ENCODE data around the gene ZNF888. TPM values are rescaled to one million over a fixed set of nuclear protein-coding genes. Genes with fewer than 3 reads are reported as not detected.
"Not testable (repeated sequence)": the region's sequence is repeated elsewhere in the genome, so short reads cannot be mapped to it uniquely, and the experiment has no call there.

Gene ZNF888
- total and polyA plus RNA-seq, 2 donors (not counting 1 experiment from before 2014, with no cell fraction given) = 2.7 to 15.6 TPM

DNA sequence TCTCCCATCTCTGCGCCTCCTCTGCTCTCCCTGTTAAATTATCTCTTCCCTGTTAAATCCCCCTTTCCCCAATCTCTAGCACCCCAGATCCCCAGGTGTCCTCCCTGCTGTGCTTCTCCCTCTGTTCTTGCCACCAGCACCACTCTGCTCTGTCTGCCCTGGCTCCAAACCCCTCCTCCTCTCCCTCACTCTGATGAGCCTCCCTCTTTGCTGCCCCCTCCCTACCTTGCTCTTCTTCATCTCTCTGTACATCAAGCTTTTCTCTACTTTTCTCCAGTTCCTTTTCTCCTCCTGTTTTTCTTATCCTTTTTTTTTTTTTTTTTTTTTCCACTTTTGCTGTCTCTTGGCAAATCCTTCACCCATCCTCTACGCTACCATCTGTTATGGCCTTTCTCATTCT, 18.3 kb upstream of the ZNF888 start:
- WGBS (ENCODE audit: insufficient coverage) = 94% methylated on average over 1 of the region's 2 CpGs
- H3K9me3 Mint-ChIP-seq (ENCODE audit: insufficient read depth); H3K36me3 ChIP-seq (replicated peaks in 1 of 2; ENCODE audit: control extremely low read depth in 1 of 2, control insufficient read depth in 1 of 2, extremely low read depth in 1 of 2, insufficient read depth in 2 of 2, low read length in 1 of 2); H3K27me3 Mint-ChIP-seq; H3K27me3 ChIP-seq (replicated peaks in 1 of 4; ENCODE audit: control extremely low read depth in 1 of 4, control insufficient read depth in 3 of 4, insufficient read depth in 4 of 4, low read length in 3 of 4); CTCF ChIA-PET; ATAC-seq (ENCODE audit: low read depth); DNase-seq; POLR2A ChIA-PET; H4K20me1 ChIP-seq (ENCODE audit: control insufficient read depth, insufficient read depth, low read length, poor library complexity, severe bottlenecking): not testable (repeated sequence)
- H3K4me3 ChIP-seq (ENCODE audit: control extremely low read depth in 1 of 5, extremely low read depth in 1 of 5, insufficient read depth in 1 of 5, low read depth in 2 of 5, low read length in 4 of 5) = peak overlapping the region; percentile 64 to 97 (median 88)
- H3K27ac Mint-ChIP-seq = peak overlapping the region; percentile 86
- peaks cover 0 to 44% (median 6%) of the 10 kb centered on the region in 3 donors for H3K9me3 ChIP-seq (ENCODE audit: control extremely low read depth in 1 of 3, control insufficient read depth in 2 of 3, insufficient read depth in 1 of 3, low read length in 2 of 3)
- peak overlapping the region; percentile 86 for H3K4me2 ChIP-seq (replicated peaks; ENCODE audit: low read depth, low read length, poor library complexity, severe bottlenecking)
- H2AFZ ChIP-seq (ENCODE audit: insufficient read depth, low read depth, low read length, poor library complexity, severe bottlenecking) = peak overlapping the region; percentile 89
- H3K4me1 ChIP-seq (ENCODE audit: control insufficient read depth in 2 of 2, insufficient read depth in 2 of 2, low read length in 2 of 2) = peaks cover 6 to 20% of the 10 kb centered on the region in 2 donors
- H3K27ac ChIP-seq (ENCODE audit: low read length in 2 of 2) = peak overlapping the region in 1 of 2 donors; percentile 90
- H3K9ac ChIP-seq (ENCODE audit: low read length) = peak overlapping the region; percentile 99
- peak overlapping the region; percentile 92 for H3K4me3 Mint-ChIP-seq
- intact Hi-C loops (cut with micrococcal nuclease) = loop anchor here (5.0 to 10.0 kb wide), 2 partner anchors 414 to 423 kb away; partner anchors contain the start of genes ZNF525 and ZNF808
- H3K4me1 Mint-ChIP-seq = peaks cover 37% of the 10 kb centered on the region
- peaks cover 35% of the 10 kb centered on the region for H3K79me2 ChIP-seq (ENCODE audit: control insufficient read depth, insufficient read depth, low read length)

DNA sequence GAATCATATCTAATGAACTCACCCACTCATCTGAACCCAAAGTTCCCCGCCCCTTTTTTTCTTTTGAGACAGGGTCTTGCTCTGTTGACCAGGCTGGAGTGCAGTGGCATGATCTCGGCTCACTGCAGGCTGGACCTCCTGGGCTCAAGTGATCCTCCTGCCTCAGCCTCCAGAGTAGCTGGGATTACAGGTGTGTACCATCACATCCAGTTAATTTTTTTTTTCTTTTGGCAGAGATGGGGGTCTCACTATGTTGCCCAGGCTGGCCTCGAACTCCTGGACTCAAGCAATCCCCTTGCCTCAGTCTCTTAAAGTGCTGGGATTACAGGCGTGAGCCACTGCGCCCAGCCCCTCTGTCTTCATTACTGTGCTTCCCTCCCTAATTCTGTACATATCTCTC, 17.7 kb upstream of the ZNF888 start:
- H3K9ac ChIP-seq (ENCODE audit: low read length) = not testable (repeated sequence)

More for the DNA sequence above, 17.7 kb upstream of the ZNF888 start:
- WGBS (ENCODE audit: insufficient coverage) = 93% methylated on average over 5 of the region's 5 CpGs
- CTCF ChIA-PET; H3K4me2 ChIP-seq (replicated peaks; ENCODE audit: low read depth, low read length, poor library complexity, severe bottlenecking); H3K4me3 ChIP-seq (ENCODE audit: control extremely low read depth in 1 of 5, extremely low read depth in 1 of 5, insufficient read depth in 1 of 5, low read depth in 2 of 5, low read length in 4 of 5); H3K27me3 ChIP-seq (replicated peaks in 1 of 4; ENCODE audit: control extremely low read depth in 1 of 4, control insufficient read depth in 3 of 4, insufficient read depth in 4 of 4, low read length in 3 of 4); H2AFZ ChIP-seq (ENCODE audit: insufficient read depth, low read depth, low read length, poor library complexity, severe bottlenecking); H3K27me3 Mint-ChIP-seq; POLR2A ChIA-PET; H3K9me3 Mint-ChIP-seq (ENCODE audit: insufficient read depth); H4K20me1 ChIP-seq (ENCODE audit: control insufficient read depth, insufficient read depth, low read length, poor library complexity, severe bottlenecking); H3K27ac ChIP-seq (ENCODE audit: low read length in 2 of 2); H3K36me3 ChIP-seq (replicated peaks in 1 of 2; ENCODE audit: control extremely low read depth in 1 of 2, control insufficient read depth in 1 of 2, extremely low read depth in 1 of 2, insufficient read depth in 2 of 2, low read length in 1 of 2); DNase-seq; ATAC-seq (ENCODE audit: low read depth): not testable (repeated sequence)
- H3K4me1 ChIP-seq (ENCODE audit: control insufficient read depth in 2 of 2, insufficient read depth in 2 of 2, low read length in 2 of 2) = peaks cover 9 to 20% of the 10 kb centered on the region in 2 donors
- H3K4me1 Mint-ChIP-seq = peaks cover 43% of the 10 kb centered on the region
- H3K27ac Mint-ChIP-seq = peak overlapping the region; percentile 41
- peak overlapping the region; percentile 92 for H3K4me3 Mint-ChIP-seq
- intact Hi-C loops (cut with micrococcal nuclease) = loop anchor here (5.0 to 10.0 kb wide), 2 partner anchors 414 to 424 kb away; partner anchors contain the start of genes ZNF525 and ZNF808
- peaks cover 39% of the 10 kb centered on the region for H3K79me2 ChIP-seq (ENCODE audit: control insufficient read depth, insufficient read depth, low read length)
- H3K9me3 ChIP-seq (ENCODE audit: control extremely low read depth in 1 of 3, control insufficient read depth in 2 of 3, insufficient read depth in 1 of 3, low read length in 2 of 3) = peaks cover 0 to 38% (median 0%) of the 10 kb centered on the region in 3 donors

Data from B cell (primary cell).